ENCODE results near the gene CLEC17A.
"Not testable (repeated sequence)": the region's sequence is repeated elsewhere in the genome, so short reads cannot be mapped to it uniquely, and the experiment has no call there.

The CLEC17A gene

GRCh38 chr19:14559916-14560775 is 22.7 kb upstream of the CLEC17A start:
- no peak for DNase-seq

DNA sequence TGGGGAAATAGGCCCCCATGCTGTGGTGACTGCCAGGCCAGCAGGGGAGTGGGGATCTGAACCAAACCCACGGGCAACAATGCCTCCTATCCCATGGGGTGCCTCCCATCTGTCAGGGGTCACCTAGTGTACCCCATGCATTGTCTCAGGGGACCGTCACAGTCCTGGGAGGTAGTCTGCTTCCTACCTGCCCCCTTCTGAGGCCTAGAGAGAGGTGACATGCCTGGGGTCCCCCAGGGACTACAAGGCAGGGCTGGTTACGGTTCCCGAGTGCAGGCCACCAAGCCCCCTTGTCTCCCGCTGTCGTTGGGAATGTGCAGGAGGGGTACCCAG is 22.1 kb upstream of the CLEC17A start:
- DNase-seq: no peak

DNA sequence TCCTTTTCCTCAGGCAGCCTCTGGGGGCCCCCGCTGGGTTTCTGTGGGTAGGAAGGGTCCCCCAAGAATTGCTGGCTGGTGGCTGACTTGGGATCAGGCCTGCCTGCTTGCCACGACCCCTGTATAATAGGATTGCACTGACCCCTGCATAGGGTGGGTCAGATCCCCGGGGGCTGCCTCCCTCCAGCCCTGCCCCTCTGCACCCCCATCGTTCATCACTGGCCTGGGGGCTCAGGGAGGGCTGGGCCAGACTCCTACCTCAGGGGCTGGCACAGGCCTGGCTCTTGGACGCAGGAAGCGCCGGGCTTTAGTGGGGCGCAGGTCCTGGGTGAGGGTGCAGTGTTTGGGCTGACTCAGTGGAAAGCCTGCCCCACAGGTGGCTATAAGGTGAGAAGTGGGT is 21.6 kb upstream of the CLEC17A start:
- no peak for DNase-seq

GRCh38 chr19:14561847-14562351 is 21.0 kb upstream of the CLEC17A start:
- no peak for DNase-seq

GRCh38 chr19:14562660-14563589 is 20.0 kb upstream of the CLEC17A start:
- DNase-seq: no peak

DNA sequence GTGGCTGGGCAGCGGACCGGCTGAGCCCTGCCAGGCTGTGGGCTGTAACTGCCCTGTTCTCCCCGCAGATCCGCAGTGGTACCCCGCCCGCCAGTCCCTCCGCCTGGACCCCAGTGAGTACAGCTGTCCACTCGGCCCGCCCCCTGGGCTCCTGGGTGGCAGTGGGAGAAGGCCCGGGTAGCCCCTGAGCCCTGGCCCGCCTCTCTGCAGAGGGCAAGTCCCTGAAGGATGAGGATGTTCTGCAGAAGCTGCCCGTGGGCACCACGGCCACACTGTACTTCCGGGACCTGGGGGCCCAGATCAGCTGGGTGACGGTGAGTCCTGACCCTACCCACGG is 19.3 kb upstream of the CLEC17A start:
- no peak for DNase-seq

DNA sequence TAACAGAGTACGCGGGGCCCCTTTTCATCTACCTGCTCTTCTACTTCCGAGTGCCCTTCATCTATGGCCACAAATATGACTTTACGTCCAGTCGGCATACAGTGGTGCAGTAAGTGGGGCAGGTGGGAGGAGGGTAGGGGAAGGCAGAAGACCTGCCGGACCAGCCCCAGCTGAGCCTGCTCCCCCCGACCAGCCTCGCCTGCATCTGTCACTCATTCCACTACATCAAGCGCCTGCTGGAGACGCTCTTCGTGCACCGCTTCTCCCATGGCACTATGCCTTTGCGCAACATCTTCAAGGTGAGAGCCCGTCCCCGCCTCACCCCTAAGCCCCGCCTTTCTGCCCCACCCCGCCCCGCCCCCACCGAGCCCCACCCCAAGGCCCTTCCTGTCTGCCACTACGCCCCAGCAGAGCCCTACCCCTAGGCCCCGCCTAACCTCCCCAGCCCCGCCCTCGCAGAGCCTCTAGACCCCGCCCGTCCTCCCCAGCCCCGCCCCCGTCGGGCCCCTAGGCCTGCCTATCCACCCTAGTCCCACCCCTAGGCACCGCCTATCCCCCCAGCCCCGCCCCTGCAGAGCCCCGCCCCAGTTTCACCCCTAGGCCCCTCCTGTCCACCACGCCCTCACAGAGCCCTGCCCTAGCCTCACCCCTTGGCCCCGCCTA is 18.8 kb upstream of the CLEC17A start:
- no peak for DNase-seq

DNA sequence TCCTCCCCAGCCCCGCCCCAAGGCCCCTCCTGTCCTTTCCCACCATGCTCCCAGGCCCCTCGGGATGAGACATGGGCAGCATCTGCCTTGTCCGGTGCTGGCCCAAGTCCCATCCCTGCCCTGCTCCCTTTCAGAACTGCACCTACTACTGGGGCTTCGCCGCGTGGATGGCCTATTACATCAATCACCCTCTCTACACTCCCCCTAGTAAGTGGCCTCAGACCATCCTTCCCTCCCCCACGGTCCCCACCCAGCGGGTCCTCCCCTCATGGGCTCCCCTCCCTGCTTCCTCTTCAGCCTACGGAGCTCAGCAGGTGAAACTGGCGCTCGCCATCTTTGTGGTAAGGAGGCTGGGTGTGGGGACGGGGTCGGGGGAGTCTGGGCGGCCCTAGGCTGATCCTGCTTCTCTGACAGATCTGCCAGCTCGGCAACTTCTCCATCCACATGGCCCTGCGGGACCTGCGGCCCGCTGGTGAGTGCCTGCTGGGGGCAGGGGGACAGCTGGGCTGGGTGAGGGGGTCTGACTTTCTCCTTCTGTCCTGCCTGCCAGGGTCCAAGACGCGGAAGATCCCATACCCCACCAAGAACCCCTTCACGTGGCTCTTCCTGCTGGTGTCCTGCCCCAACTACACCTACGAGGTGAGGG is 18.1 kb upstream of the CLEC17A start:
- DNase-seq: not testable (repeated sequence)

DNA sequence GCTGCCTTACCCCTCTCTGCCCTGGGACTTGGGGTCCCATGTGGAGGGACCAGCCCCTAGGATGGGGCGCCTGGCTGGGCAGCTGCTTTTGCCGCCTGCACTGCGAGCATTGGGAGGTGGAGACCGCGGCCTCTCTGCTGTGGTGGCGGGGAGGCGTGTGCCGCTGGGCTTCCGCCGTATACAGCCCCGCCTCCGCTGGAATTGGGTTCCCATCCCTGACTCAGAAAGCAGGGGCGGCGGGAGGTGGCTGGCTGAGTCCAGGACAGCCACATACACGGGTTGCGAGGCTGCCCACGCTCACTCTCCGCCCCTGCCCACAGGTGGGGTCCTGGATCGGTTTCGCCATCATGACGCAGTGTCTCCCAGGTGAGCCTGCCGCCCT is 17.6 kb upstream of the CLEC17A start:
- DNase-seq: no peak

DNA sequence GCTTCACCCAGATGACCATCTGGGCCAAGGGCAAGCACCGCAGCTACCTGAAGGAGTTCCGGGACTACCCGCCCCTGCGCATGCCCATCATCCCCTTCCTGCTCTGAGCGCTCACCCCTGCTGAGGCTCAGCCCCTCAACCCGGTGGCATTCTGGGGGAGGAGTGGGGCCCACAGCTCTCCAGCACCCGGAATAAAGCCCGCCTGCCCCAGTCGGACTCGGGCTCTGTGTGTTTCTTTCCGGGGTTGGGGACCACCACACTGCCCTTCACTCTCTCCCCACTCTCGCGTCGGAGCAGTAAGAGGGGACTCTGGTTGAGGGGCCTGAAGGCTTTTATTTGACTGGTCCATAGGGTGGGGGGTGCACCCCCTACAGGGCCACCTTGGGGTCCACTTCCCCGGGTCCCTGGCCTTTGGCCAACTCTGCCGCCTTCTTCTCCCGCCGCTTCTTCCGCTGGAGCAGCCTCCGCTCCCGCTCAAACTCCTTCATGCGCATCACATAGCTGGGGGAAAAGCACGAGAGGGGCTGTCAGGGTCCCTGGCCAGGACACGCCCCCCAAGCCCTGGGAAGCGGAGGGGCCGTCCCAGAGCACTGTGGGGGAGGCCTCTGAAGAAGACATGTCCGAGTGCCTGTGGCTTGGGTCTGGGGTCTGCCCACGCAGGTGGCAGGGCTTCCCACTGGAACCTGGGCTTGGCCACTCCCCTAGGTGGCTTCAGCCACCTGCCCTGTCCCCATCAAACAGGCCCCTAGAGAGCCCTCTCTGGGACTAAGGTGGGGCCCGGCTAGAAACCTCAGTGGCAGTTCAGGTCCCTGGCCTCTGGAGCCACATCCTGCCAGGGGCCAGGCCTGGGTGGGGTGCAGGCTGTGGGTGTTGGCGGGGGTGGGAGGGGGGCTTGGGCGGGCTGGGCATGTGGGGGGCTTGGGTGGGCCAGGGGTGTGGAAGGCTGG is 16.8 kb upstream of the CLEC17A start:
- no peak for DNase-seq

GRCh38 chr19:14566712-14567077 is 16.2 kb upstream of the CLEC17A start:
- no peak for DNase-seq

GRCh38 chr19:14567079-14567478 is 15.8 kb upstream of the CLEC17A start:
- DNase-seq: no peak

DNA sequence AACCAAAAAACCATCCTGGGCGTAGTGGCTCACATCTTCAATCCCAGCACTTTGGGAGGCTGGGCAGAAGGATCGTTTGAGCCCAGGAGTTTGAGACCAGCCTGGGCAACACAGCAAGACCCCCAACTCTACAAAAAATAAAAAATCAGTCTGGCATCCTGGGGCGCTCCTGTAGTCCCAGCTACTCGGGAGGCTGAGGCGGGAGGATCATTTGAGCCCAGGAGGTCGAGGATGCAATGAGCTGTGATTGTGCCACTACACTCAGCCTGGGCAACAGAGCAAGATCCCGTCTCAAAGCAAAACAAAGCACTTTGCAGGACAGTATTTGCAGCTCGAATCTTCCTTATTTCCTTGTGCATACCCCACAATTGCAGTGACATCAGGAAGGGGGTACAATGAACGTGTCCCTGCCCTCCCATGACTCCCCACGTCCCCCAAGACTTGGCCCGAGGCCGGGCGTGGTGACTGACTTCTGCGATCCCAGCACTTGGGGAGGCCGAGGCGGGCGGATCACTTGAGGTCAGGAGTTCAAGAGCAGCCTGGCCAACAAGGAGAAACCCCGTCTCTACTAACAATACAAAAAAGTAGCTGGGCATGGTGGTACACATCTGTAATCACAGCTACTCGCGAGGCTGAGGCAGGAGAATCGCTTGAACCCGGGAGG is 11.9 kb upstream of the CLEC17A start:
- DNase-seq: no peak

GRCh38 chr19:14571695-14572490 is 11.0 kb upstream of the CLEC17A start, which contains the start of gene NDUFB7:
Gene NDUFB7 (minus strand): TSS chr19:14572066. CDS start chr19:14572000, 66 bp downstream.
- DNase-seq: peak; percentile 91

- no peak for DNase-seq
Observed at GRCh38 chr19:14575428-14575980, 7.4 kb upstream of the CLEC17A start.

- DNase-seq: no peak
Observed at GRCh38 chr19:14576363-14576762, 6.5 kb upstream of the CLEC17A start.

GRCh38 chr19:14577264-14577663 is 5.6 kb upstream of the CLEC17A start:
- DNase-seq: no peak

DNA sequence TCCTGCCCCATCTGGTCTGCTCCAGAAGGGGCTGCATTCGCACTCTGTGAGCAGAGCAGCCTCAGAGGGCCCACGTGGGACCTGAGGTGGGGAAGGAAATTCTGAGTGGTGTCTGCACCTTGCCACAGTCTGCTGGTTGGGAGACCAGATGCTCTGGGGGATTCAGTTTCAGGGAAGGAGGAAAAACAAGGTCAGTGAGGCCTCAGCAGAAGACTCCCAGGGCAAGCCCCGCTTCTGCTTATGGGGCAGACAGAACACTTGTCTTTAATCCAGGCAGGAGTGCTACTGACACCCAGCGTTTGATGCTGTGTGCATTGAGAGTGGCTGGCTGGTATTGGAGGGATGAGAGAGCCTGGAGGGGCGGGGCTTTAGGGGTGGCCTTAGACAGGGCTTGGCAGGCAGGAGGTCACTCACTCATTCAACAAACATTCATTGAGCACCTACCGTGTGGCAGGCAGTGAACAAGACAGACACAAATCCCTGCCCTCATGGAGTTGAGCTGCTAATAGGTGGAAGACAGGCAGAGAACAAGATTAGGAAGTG is 4.9 kb upstream of the CLEC17A start:
- DNase-seq: no peak

DNA sequence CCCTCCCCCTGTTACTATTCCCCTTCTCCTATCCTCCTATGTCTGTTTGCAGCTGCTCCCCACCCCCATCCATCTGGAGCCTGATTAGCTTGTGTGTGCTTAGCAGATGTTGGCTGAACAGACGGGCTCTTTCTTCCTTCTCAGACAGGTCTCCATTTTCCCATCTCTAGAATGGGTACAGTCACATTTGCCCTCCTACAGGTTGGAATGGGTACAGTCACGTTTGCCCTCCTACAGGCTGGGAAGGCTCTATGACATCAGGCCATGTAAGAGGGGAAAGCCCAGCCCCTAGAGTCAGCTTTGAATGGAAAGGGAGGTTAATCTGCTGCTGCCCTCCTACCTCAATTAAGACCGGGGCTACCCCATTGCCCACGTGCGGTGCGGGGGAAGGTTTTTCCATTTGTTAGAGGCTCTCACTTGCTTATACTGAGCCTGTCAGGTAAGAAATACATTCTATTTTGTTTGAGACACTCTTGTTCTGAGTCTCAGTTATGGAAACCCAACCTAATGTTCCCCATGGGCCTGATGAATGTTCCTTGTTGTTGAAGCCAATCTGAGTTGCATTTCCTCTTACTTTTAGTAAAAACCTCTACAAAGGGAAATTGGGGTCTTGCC is 2.2 kb upstream of the CLEC17A start:
- no peak for DNase-seq
